Activated CD4-positive, alpha-beta T cell treated with anti-CD3 and anti-CD28 coated beads for 36 hours (primary cell): Measurements from ENCODE around the gene KPNB1. TPM values are rescaled to one million over a fixed set of nuclear protein-coding genes. Genes with fewer than 3 reads are reported as not detected.

ENCODE experiments used
- ATAC-seq: fragments of 200-7000 bp; cut with Tn5 transposase; one replicate; pipeline ENCODE4 v1.10.0; 2021; ENCODE audit warnings: mild to moderate bottlenecking, moderate library complexity
- CTCF ChIA-PET: fragments of 350-600 bp; sonication (Branson Sonifier 250); formaldehyde crosslinking; loops from one replicate; lab custom pipeline; 2021; ENCODE audit warnings: antibody characterized with exemption; lab: Charles Lee
- POLR2A ChIA-PET: fragments of 350-600 bp; sonication (Branson Sonifier 250); formaldehyde crosslinking; loops from one replicate; lab custom pipeline; 2021; ENCODE audit warnings: antibody characterized with exemption, inconsistent platforms; lab: Charles Lee
- DNase-seq: peaks from one replicate; pipeline ENCODE4 v3.0.0-alpha.2; 2020
- H3K27ac Mint-ChIP-seq: one replicate; pipeline ENCODE4 v1.8.0; 2021; ENCODE audit warnings: mixed read lengths
- H3K27me3 Mint-ChIP-seq: one replicate; pipeline ENCODE4 v1.8.0; 2021; ENCODE audit warnings: mixed read lengths
- H3K36me3 Mint-ChIP-seq: one replicate; pipeline ENCODE4 v1.8.0; 2021; ENCODE audit warnings: low read depth, mixed read lengths
- H3K4me1 Mint-ChIP-seq: one replicate; pipeline ENCODE4 v1.8.0; 2021; ENCODE audit warnings: mixed read lengths
- H3K4me3 Mint-ChIP-seq: one replicate; pipeline ENCODE4 v1.8.0; 2021; ENCODE audit warnings: mild to moderate bottlenecking, moderate library complexity, mixed read lengths
- H3K9me3 Mint-ChIP-seq: one replicate; pipeline ENCODE4 v1.8.0; 2021; ENCODE audit warnings: low read depth, mixed read lengths
- intact Hi-C, 2 experiments: fragments of 100-400 bp; cut with DNase I in 1 of 2; cut with micrococcal nuclease in 1 of 2; formaldehyde crosslinking; loops; one replicate each; pipeline versions ENCODE4 v1.14.2 to v1.15.1; 2022 to 2024; cut with DNase I, micrococcal nuclease
- total RNA-seq, 2 experiments: library from RNA; stranded (reverse); gene quantifications; one replicate each; pipeline ENCODE4 v1.2.3, GENCODE V29; 2021

KPNB1 gene
- total RNA-seq, 2 experiments from 2014 or later = 640 to 656 TPM

DNA sequence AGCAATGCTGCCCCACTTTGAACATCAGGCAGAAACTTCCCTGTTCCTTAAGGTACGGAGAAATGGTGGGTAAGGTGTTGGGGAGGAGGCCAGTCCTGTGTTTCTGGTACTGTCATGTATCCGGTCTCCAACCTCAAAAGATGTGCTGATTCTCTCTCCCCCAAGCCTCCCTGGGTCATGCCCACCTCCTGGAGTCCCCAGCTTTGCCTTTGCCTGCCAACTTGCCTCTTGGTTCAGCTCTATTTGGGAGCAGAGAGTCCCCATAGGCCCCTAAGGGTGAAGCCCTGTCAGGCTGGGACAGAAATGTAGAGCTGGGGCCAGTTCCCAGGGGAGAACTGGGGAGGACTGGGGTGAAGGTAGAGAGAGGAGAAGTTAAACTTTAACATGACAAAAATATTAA lies 81.7 kb downstream of the KPNB1 start:
- H3K27ac Mint-ChIP-seq = peak overlapping the region; percentile 68
- H3K27me3 Mint-ChIP-seq = no peaks in the 10 kb centered on the region
- no peaks in the 10 kb centered on the region for H3K9me3 Mint-ChIP-seq
- CTCF ChIA-PET = interaction anchor here (0.7 to 9.4 kb wide), 11 partner anchors 9 to 786 kb away, joined by 3 to 112 read pairs (median 12); no protein-coding TSS in a partner anchor
- POLR2A ChIA-PET = interaction anchor here (1.0 kb wide), 1 partner anchor 13 kb away, joined by 3 read pairs; no protein-coding TSS in a partner anchor
- no peak for ATAC-seq
- peaks cover 28% of the 10 kb centered on the region for H3K36me3 Mint-ChIP-seq
- H3K4me1 Mint-ChIP-seq = peaks cover 67% of the 10 kb centered on the region
- peak; percentile 4 for DNase-seq
- H3K4me3 Mint-ChIP-seq = no peak overlapping the region
- intact Hi-C loops = loop anchor here in 1 of 2 experiments (5.0 kb wide), 1 partner anchor 69 kb away; no protein-coding TSS in a partner anchor

GRCh38 chr17:47732399-47733046 lies 82.8 kb downstream of the KPNB1 start:
- Mint-ChIP-seq H3K9me3 (no peaks in the 10 kb centered on the region), H3K4me3 (peak overlapping the region; percentile 93), H3K27me3 (no peaks in the 10 kb centered on the region), H3K27ac (peak overlapping the region; percentile 82), H3K36me3 (peaks cover 39% of the 10 kb centered on the region), H3K4me1 (peaks cover 67% of the 10 kb centered on the region)
- DNase-seq (peak; percentile 22), ATAC-seq (no peak)
- ChIA-PET CTCF (interaction anchor here (0.8 to 9.4 kb wide), 19 partner anchors 9 to 163 kb away, joined by 3 to 112 read pairs (median 5); partner anchors contain the start of genes LRRC46, MRPL10, SCRN2 and SP2), POLR2A (interaction anchor here (1.1 to 1.7 kb wide), 3 partner anchors 14 to 39 kb away, joined by 3 to 6 read pairs (median 4); no protein-coding TSS in a partner anchor)
- intact Hi-C loops = loop anchor here (1.0 to 5.0 kb wide), 7 partner anchors 11 to 84 kb away; partner anchors contain the start of gene KPNB1 (in 1 of the 2)

DNA sequence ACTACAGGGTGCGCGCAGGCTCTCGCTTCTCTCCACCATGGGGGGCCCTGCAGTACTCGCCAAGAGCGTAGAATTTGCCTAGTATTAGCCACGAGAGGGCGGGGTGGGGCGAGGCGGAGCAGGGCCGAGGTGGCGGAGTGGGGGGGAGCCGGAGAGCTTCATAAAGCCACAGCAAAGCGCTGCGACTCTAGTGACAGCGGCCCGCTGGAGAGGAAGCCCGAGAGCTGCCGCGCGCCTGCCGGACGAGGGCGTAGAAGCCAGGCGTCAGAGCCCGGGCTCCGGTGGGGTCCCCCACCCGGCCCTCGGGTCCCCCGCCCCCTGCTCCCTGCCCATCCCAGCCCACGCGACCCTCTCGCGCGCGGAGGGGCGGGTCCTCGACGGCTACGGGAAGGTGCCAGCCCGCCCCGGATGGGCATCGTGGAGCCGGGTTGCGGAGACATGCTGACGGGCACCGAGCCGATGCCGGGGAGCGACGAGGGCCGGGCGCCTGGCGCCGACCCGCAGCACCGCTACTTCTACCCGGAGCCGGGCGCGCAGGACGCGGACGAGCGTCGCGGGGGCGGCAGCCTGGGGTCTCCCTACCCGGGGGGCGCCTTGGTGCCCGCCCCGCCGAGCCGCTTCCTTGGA lies 83.4 kb downstream of the KPNB1 start, which contains the start of gene TBX21:
TSS of gene TBX21 (plus strand) at position 190 of the 627 bp plus-strand sequence. CDS start at position 409, 219 bp downstream.
- ATAC-seq (peak; percentile 80), DNase-seq (peak; percentile 96)
- Mint-ChIP-seq H3K27me3 (no peaks in the 10 kb centered on the region), H3K4me1 (peaks cover 63% of the 10 kb centered on the region), H3K4me3 (peak within 1 kb of the TSS; percentile 93), H3K36me3 (peaks cover 41% of the 10 kb centered on the region), H3K9me3 (no peaks in the 10 kb centered on the region), H3K27ac (peak within 1 kb of the TSS; percentile 98)
- ChIA-PET CTCF (interaction anchor here (0.6 to 9.4 kb wide), 22 partner anchors 8 to 162 kb away, joined by 3 to 112 read pairs (median 4); partner anchors contain the start of genes LRRC46, MRPL10, SCRN2 and SP2), POLR2A (interaction anchor here (0.5 to 1.7 kb wide), 5 partner anchors 15 to 84 kb away, joined by 3 to 6 read pairs (median 4); partner anchors contain the start of gene KPNB1)
- intact Hi-C loops = loop anchor here (1.0 to 5.0 kb wide), 7 partner anchors 12 to 84 kb away; partner anchors contain the start of gene KPNB1 (in 1 of the 2)

GRCh38 chr17:47733674-47734410 lies 84.1 kb downstream of the KPNB1 start:
- peaks cover 46% of the 10 kb centered on the region for H3K36me3 Mint-ChIP-seq
- peaks cover 60% of the 10 kb centered on the region for H3K4me1 Mint-ChIP-seq
- H3K27ac Mint-ChIP-seq = peak overlapping the region; percentile 98
- CTCF ChIA-PET = interaction anchor here (0.6 to 9.4 kb wide), 19 partner anchors 8 to 119 kb away, joined by 3 to 112 read pairs (median 4); no protein-coding TSS in a partner anchor
- intact Hi-C loops = loop anchor here (1.0 to 5.0 kb wide), 7 partner anchors 13 to 85 kb away; partner anchors contain the start of gene KPNB1 (in 1 of the 2)
- no peaks in the 10 kb centered on the region for H3K27me3 Mint-ChIP-seq
- POLR2A ChIA-PET = interaction anchor here (0.5 to 1.7 kb wide), 4 partner anchors 33 to 84 kb away, joined by 3 to 6 read pairs (median 5); partner anchors contain the start of gene KPNB1
- H3K4me3 Mint-ChIP-seq = peak overlapping the region; percentile 93
- H3K9me3 Mint-ChIP-seq = no peaks in the 10 kb centered on the region
- DNase-seq (peak; percentile 43), ATAC-seq (no peak)

DNA sequence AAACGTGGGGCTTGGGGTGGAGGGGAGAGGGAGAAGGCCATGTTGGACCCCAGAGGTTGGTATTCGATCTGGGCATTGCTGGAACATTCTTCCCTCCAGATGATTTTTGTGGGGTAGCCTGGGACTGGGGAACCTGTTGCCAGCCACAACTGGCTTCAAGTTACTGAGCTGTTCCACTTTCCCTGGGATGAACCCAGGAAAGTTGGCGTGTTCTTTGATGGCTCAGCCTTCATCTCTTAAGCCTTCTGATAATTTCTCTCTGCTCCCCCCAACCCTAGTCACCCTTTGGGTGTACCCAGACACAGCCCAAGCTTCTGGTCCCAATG lies 85.4 kb downstream of the KPNB1 start:
- ChIA-PET CTCF (interaction anchor here (1.4 to 9.4 kb wide), 2 partner anchors 15 to 36 kb away, joined by 3 to 112 read pairs; no protein-coding TSS in a partner anchor), POLR2A (interaction anchor here (0.6 kb wide), 2 partner anchors 13 to 71 kb away, joined by 4 to 7 read pairs; no protein-coding TSS in a partner anchor)
- intact Hi-C loops = loop anchor here in 1 of 2 experiments (5.0 kb wide), 1 partner anchor 67 kb away; no protein-coding TSS in a partner anchor
- H3K9me3 Mint-ChIP-seq = no peaks in the 10 kb centered on the region
- peaks cover 52% of the 10 kb centered on the region for H3K36me3 Mint-ChIP-seq
- peak overlapping the region; percentile 93 for H3K4me3 Mint-ChIP-seq
- no peak for ATAC-seq
- peak overlapping the region; percentile 98 for H3K27ac Mint-ChIP-seq
- no peak for DNase-seq
- H3K4me1 Mint-ChIP-seq = peaks cover 56% of the 10 kb centered on the region
- no peaks in the 10 kb centered on the region for H3K27me3 Mint-ChIP-seq

Other genes starting within 250 kb of the KPNB1 start
- 100 to 1,000 TPM; 121 to 152 TPM for gene NPEPPS, start 118.8 kb upstream of the KPNB1 start, total RNA-seq
- 10 to 100 TPM; 21.8 to 23.1 TPM for gene TBKBP1, start 44.2 kb downstream of the KPNB1 start, total RNA-seq
- gene TBX21, start 83.3 kb downstream of the KPNB1 start, total RNA-seq = 10 to 100 TPM; 73.4 to 76.8 TPM
- 10 to 100 TPM; 12.8 to 12.9 TPM for gene OSBPL7, start 171.9 kb downstream of the KPNB1 start, total RNA-seq
- gene MRPL10, start 181.6 kb downstream of the KPNB1 start, total RNA-seq = 10 to 100 TPM; 66.9 to 70.9 TPM
- gene LRRC46, start 181.8 kb downstream of the KPNB1 start, total RNA-seq = under 1 TPM; 0.46 to 0.82 TPM
- 10 to 100 TPM; 21.5 to 25.2 TPM for gene SCRN2, start 191.4 kb downstream of the KPNB1 start, total RNA-seq
- gene SP6, start 201.2 kb downstream of the KPNB1 start, total RNA-seq = under 1 TPM; 0.07 to 0.14 TPM
- gene SP2, start 246.3 kb downstream of the KPNB1 start, total RNA-seq = 10 to 100 TPM; 15.7 to 19.8 TPM